Coronary artery (tissue), 2 donors: ENCODE measurements around the gene ADCY1.
A peak's percentile ranks its signal among the peaks of the same experiment; 100 is the strongest.

Source experiments
- DNase-seq: peaks from one replicate; pipeline ENCODE4 v3.0.0-alpha.2; 2017; ENCODE audit warnings: low spot score
- H3K27ac ChIP-seq, 2 donors: fragments of 200-600 bp; sonication (generic); one replicate each; pipeline ENCODE4 v1.5.1; 2016 to 2019
- H3K4me3 ChIP-seq: fragments of 200-600 bp; sonication (generic); 2 replicates; pipeline ENCODE4 v1.5.1; 2016; ENCODE audit warnings: mild to moderate bottlenecking, moderate library complexity
- TF ChIP-seq, protein P1 (sequence below): fragments of 200-600 bp; sonication (generic); IDR thresholded peaks from one replicate; pipeline ENCODE4 v1.5.1; 2019; ENCODE audit warnings: antibody characterized with exemption

Gene ADCY1

DNA sequence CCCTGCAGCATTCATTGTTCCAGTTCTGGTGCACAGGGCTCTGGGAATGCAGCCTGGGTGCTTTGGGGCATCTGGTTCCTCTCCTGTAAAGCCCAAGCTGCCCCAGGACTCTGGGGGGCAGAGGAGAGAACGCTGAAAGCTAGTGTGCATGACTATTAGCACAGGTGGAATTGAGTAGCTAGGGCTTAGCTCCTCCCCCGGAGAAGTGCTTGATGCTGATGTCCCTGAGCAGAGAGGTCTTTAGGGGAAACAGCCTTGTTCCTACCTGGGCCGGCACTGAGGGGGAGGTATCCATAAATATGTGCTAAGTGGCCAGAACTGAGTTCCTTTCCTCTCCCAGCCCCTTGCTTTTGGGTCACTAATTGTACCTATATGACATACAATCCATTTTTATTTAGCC lies 3.9 kb downstream of the ADCY1 start:
- H3K4me3 ChIP-seq: no peak overlapping the region
- DNase-seq: no peak
- no peak overlapping the region for H3K27ac ChIP-seq
- TF ChIP-seq, protein P1, sequence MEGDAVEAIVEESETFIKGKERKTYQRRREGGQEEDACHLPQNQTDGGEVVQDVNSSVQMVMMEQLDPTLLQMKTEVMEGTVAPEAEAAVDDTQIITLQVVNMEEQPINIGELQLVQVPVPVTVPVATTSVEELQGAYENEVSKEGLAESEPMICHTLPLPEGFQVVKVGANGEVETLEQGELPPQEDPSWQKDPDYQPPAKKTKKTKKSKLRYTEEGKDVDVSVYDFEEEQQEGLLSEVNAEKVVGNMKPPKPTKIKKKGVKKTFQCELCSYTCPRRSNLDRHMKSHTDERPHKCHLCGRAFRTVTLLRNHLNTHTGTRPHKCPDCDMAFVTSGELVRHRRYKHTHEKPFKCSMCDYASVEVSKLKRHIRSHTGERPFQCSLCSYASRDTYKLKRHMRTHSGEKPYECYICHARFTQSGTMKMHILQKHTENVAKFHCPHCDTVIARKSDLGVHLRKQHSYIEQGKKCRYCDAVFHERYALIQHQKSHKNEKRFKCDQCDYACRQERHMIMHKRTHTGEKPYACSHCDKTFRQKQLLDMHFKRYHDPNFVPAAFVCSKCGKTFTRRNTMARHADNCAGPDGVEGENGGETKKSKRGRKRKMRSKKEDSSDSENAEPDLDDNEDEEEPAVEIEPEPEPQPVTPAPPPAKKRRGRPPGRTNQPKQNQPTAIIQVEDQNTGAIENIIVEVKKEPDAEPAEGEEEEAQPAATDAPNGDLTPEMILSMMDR: no peak

DNA sequence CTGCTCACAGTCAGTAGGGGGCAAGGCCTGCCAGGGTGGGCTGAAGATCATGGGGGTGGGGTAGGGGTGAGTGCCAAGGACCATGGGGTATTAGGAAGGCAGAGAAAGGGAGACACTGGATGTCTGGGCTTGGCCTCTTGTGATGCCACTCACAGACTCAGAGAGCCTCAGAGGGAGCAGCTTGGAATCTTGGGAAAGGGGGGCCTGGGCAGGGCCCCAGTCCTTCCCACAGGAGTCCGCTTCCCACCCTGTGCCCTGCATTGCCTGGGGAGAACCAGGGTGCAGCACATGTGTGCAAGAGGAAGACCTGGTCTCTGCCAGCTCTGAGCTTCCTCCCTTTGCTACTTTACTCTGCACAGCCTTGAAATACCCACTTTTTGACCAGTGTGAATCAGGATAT lies 4.3 kb downstream of the ADCY1 start:
- no peak overlapping the region for H3K4me3 ChIP-seq
- no peak overlapping the region for H3K27ac ChIP-seq
- DNase-seq: no peak
- TF ChIP-seq, protein P1: no peak

DNA sequence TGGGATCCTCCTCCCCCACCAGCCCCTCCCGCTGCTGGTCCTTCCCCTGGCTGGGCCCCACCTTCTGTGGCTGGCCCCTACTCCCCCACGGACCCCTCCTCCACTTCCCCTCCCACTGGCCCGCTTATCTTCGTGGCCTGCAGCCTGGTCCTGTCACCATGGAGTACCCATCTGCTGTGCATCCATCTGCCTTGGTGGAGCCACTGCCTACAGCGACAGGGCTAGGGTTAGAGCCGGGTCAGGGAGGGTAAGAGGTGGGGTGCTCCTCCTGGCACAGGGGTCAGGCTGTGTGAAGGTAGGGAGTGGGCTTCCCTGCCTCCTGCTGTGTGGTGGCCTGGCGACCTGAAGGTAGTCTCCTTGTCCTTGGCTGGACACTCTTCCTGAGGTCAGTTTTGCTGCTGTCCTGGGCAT lies 5.2 kb downstream of the ADCY1 start:
- Histone ChIP-seq H3K27ac (no peak overlapping the region), H3K4me3 (no peak overlapping the region)
- TF ChIP-seq, protein P1: no peak
- DNase-seq: no peak

DNA sequence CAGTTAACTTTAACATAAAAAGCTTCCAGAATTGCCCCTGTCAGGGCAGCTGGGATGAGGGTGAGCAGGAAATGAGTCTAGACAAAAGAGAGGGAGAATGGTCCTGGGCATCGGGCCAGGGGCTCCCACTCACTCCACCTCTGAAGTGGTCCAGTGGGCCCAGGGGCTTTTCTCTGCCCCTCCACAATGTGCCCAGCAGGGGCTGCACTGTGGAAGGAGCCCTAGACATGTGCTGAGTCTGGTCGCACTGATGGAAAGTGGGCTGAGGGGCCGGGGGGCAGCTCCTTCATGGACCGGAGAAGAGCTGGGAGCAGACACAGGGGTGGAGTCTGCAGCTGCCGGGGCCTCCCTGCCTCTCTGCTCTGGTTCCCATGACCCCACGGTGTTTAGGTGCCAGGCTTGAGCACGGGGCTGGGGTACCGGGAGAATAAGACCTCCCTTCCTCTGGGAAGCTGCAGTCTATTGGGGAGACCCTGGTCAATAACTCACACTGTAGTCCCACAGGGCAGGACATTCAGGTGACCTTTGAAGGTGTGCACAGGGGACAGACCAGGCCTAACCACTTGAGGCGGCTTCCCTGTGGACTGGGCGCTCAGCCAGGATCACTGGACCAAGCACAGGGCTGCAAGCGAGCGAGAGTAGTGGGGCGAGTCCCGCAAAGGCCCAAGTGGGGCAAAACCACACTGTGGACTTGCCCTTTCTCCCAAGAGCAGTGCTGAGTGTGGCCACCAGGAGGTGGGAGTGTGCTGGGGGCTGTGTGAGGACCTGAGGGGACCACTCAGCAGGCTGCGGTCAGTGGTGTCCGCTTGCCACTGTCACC lies 6.1 kb downstream of the ADCY1 start:
- peak; percentile 54 for DNase-seq
- TF ChIP-seq, protein P1: no peak

DNA sequence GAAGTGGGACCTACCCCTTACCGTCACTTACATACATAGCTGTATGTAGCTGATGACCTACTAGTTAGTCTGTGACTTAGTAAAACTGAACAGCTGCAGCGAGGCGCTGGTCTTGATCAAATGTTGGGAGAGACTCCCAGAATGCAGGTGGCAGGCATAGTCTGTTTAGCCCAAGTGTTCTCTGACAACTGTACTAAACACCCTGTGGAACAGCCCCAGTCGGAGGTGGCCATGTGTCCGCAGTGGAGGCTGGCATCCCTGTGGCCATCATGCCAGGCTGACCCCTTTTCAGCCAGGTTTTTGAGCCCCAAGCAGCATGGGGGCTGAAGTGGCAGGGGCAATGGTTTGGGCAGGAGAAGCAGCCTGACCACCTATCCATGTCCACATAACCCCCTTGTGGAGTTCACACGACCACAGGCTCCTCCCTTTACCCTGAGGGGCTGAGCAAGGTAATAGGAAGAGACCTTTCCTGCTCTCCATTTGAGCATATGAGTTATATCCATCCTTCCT lies 7.2 kb downstream of the ADCY1 start:
- TF ChIP-seq, protein P1: no peak
- DNase-seq: no peak
- Histone ChIP-seq H3K27ac (no peak overlapping the region), H3K4me3 (no peak overlapping the region)

More for the DNA sequence above, 6.1 kb downstream of the ADCY1 start:
- no peak overlapping the region for H3K4me3 ChIP-seq
- no peak overlapping the region for H3K27ac ChIP-seq

DNA sequence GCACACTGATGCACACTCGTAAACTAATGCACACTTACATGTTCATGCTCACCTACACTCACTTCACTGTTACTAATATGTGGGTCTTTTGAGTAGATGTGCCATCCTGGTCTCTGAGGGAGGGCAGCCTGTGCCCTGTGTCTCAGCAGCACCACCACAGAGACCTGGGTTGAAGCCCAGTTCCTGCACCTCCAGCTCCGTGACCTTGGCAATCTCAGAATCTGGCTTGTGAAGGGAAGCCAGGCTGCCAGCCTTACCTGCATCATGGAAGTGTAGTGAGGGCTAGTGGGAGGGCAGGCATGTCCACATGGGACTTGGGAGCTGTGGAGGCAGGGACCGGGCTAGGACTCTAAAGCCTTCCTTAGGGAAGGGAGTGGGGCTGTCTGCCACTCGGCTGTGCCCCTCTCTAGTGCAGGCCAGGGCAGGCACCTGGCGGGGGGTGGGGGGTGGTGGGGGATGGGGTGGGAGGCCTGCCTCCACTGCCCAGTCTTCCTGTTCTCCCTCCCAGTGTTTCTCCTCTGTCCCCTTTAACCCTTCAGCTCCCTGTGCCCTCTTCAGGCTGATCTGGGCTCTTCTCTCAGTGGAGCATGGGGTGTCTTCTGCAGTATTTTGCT lies 8.1 kb downstream of the ADCY1 start:
- TF ChIP-seq, protein P1: no peak
- DNase-seq: no peak

More for the DNA sequence above, 8.1 kb downstream of the ADCY1 start:
- Histone ChIP-seq H3K27ac (no peak overlapping the region), H3K4me3 (no peak overlapping the region)
